K562 treated with DMSO at 1 percent for 12 hours (cell line): Measurements from ENCODE around the gene ZNF273. TPM values are rescaled to one million over a fixed set of nuclear protein-coding genes. Genes with fewer than 3 reads are reported as not detected.

Experiments
- total RNA-seq: library from RNA; unstranded; fragments of 300-600 nt; gene quantifications from 2 replicates; pipeline ENCODE4 v1.2.3, GENCODE V29; 2022; ENCODE audit not compliant: insufficient read depth

The ZNF273 gene
- total RNA-seq: 2.2 and 8.1 TPM in 2 replicates

DNA sequence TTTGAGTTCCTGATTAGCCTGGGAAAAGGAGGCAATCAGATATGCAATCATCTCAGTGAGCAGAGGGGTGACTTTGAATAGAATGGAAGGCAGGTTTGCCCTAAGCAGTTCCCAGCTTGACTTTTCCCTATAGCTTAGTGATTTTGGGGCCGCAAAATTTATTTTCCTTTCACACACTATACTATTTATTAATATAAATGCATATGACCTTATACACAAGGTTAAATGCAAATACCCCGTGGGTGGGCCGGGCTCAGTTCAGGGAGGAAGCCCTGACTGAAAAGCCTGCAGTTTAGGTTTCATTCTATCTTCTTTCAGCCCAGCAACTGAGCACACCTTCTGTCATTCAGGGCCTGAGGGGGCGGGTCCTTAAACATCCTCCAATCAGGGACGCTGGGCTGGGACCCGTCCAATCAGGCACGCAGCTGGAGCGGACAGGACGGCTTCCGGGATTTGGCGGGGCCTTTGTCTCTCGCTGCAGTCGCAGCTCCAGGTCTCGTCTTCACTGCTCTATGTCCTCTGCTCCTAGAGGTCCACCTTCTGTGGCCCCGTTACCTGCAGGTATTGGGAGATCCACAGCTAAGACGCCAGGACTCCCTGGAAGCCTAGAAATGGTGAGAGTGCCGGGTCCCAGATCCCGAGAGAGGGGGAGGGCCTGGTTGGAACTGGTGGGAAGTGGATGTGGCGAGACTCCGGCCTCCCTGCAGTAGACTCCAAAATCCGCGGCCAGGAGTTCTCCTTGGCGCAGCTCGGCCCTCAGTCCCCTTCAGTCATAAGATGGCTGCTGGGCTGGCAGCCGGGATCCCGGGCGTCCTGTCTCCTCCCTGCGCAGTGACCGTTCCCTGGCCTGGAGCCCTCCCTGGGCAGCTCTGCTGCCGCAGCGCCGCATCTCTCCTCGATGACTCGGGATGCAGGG is at the start of gene ZNF273:
TSS of gene ZNF273 (plus strand) at position 468 of the 916 bp plus-strand sequence. CDS start at position 513, 45 bp downstream.

Other genes starting within 250 kb of the ZNF273 start
- gene ZNF107, start 237.1 kb upstream of the ZNF273 start, total RNA-seq: 0.96 and 5.2 TPM in 2 replicates
- 9.5 and 16.7 TPM in 2 replicates for gene ZNF138, start 108.8 kb upstream of the ZNF273 start, total RNA-seq
- gene ZNF117, start 87.8 kb downstream of the ZNF273 start, total RNA-seq: 1.5 and 10.6 TPM in 2 replicates
- gene ERV3-1, start 103.4 kb downstream of the ZNF273 start, total RNA-seq: 4.4 and 23.8 TPM in 2 replicates